Measurements from ENCODE around the gene PSMG4. TPM values are rescaled to one million over a fixed set of nuclear protein-coding genes. Genes with fewer than 3 reads are reported as not detected.

Gene PSMG4
- total and polyA plus RNA-seq, 9 of the 15 experiments (the other 6 are each of a cell fraction or from before 2014, with no cell fraction given) = 12.9 to 185 (median 52.0) TPM

DNA sequence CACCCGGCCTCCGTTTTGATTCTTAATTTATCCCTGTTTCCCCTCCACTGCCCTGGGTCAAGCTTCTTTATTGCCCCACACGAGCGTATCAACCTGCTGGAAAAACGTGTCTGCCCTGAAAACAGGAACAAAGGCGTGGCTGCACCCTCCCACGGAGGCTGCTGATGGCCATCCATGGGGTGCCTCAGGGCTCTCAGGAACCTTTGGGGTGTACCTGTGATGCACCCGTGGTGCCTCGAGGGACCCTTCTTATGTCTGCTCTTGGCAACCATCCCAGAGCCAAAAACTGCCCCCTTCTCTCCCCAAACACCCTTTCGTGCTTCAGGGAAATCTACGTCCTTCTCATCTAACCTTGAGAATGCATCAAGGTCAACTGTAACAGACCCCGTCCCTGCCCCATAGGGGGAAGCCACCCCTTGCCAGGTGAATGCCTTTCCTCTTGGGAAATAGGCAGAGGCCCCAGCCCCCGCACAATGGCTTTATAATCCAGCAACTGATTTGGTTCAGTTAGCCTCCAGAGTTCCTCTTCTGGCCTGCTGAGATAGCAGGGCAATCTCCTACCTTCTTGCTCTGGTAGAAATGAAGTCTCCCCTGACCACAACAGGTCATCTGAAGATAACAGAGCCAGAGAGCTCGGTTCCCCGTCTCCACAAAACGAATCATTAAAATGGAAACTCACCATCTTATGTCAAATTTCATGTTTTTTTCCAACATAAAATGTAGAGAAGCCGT, 29.4 kb downstream of the PSMG4 start (continued):
- TF ChIP-seq ZNF140 (CRISPR knock-in tag; IDR thresholded peaks at IDR 0.05) = no peak
- TF ChIP-seq, protein P1, sequence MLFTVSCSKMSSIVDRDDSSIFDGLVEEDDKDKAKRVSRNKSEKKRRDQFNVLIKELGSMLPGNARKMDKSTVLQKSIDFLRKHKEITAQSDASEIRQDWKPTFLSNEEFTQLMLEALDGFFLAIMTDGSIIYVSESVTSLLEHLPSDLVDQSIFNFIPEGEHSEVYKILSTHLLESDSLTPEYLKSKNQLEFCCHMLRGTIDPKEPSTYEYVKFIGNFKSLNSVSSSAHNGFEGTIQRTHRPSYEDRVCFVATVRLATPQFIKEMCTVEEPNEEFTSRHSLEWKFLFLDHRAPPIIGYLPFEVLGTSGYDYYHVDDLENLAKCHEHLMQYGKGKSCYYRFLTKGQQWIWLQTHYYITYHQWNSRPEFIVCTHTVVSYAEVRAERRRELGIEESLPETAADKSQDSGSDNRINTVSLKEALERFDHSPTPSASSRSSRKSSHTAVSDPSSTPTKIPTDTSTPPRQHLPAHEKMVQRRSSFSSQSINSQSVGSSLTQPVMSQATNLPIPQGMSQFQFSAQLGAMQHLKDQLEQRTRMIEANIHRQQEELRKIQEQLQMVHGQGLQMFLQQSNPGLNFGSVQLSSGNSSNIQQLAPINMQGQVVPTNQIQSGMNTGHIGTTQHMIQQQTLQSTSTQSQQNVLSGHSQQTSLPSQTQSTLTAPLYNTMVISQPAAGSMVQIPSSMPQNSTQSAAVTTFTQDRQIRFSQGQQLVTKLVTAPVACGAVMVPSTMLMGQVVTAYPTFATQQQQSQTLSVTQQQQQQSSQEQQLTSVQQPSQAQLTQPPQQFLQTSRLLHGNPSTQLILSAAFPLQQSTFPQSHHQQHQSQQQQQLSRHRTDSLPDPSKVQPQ (CRISPR knock-in tag; IDR thresholded peaks at IDR 0.05; ENCODE audit: borderline replicate concordance) = no peak
- peak; percentile 98 for TF ChIP-seq SMARCA4 (IDR thresholded peaks at IDR 0.05)
- TF ChIP-seq SMC3 (conservative IDR thresholded peaks at IDR 0.05; ENCODE audit: insufficient read depth, low read depth, low read length) = 0 out of 2 replicates have a peak, but pooled peaks have one; percentile 16
- peak; percentile 94 for TF ChIP-seq ZEB2 (IDR thresholded peaks at IDR 0.05)
- peak; percentile 97 for TF ChIP-seq SMARCE1 (IDR thresholded peaks at IDR 0.05)
- TF ChIP-seq THRAP3 (IDR thresholded peaks at IDR 0.05; ENCODE audit: borderline replicate concordance) = no peak
- no peak for TF ChIP-seq ZNF444 (CRISPR knock-in tag; IDR thresholded peaks at IDR 0.05)
- peak; percentile 78 for TF ChIP-seq PYGO2 (tag; IDR thresholded peaks at IDR 0.05)
- TF ChIP-seq SNRNP70 (optimal IDR thresholded peaks at IDR 0.05; ENCODE audit: low read depth, low read length) = no peak
- TF ChIP-seq TAF1 (IDR thresholded peaks at IDR 0.05; ENCODE audit: control insufficient read depth, extremely low read depth, insufficient read depth, low read length, severe bottlenecking) = peak; percentile 69
- peak; percentile 97 for TF ChIP-seq CC2D1A (IDR thresholded peaks at IDR 0.05)
- TF ChIP-seq, protein P2, sequence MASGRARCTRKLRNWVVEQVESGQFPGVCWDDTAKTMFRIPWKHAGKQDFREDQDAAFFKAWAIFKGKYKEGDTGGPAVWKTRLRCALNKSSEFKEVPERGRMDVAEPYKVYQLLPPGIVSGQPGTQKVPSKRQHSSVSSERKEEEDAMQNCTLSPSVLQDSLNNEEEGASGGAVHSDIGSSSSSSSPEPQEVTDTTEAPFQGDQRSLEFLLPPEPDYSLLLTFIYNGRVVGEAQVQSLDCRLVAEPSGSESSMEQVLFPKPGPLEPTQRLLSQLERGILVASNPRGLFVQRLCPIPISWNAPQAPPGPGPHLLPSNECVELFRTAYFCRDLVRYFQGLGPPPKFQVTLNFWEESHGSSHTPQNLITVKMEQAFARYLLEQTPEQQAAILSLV (tag; IDR thresholded peaks at IDR 0.05) = peak; percentile 52
- TF ChIP-seq, protein P3, sequence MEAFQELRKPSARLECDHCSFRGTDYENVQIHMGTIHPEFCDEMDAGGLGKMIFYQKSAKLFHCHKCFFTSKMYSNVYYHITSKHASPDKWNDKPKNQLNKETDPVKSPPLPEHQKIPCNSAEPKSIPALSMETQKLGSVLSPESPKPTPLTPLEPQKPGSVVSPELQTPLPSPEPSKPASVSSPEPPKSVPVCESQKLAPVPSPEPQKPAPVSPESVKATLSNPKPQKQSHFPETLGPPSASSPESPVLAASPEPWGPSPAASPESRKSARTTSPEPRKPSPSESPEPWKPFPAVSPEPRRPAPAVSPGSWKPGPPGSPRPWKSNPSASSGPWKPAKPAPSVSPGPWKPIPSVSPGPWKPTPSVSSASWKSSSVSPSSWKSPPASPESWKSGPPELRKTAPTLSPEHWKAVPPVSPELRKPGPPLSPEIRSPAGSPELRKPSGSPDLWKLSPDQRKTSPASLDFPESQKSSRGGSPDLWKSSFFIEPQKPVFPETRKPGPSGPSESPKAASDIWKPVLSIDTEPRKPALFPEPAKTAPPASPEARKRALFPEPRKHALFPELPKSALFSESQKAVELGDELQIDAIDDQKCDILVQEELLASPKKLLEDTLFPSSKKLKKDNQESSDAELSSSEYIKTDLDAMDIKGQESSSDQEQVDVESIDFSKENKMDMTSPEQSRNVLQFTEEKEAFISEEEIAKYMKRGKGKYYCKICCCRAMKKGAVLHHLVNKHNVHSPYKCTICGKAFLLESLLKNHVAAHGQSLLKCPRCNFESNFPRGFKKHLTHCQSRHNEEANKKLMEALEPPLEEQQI (IDR thresholded peaks at IDR 0.05) = peak; percentile 68; the same call in 1 of the 2 replicates
- TF ChIP-seq PTTG1 (tag; IDR thresholded peaks at IDR 0.05; ENCODE audit: low read depth) = no peak
- TF ChIP-seq, protein P4, sequence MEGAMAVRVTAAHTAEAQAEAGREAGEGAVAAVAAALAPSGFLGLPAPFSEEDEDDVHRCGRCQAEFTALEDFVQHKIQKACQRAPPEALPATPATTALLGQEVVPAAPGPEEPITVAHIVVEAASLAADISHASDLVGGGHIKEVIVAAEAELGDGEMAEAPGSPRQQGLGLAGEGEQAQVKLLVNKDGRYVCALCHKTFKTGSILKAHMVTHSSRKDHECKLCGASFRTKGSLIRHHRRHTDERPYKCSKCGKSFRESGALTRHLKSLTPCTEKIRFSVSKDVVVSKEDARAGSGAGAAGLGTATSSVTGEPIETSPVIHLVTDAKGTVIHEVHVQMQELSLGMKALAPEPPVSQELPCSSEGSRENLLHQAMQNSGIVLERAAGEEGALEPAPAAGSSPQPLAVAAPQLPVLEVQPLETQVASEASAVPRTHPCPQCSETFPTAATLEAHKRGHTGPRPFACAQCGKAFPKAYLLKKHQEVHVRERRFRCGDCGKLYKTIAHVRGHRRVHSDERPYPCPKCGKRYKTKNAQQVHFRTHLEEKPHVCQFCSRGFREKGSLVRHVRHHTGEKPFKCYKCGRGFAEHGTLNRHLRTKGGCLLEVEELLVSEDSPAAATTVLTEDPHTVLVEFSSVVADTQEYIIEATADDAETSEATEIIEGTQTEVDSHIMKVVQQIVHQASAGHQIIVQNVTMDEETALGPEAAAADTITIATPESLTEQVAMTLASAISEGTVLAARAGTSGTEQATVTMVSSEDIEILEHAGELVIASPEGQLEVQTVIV (CRISPR knock-in tag; IDR thresholded peaks at IDR 0.05; ENCODE audit: borderline replicate concordance) = no peak
- no peak for TF ChIP-seq CHD1 (IDR thresholded peaks at IDR 0.05; ENCODE audit: low read length)
